ENCODE results near the gene EFCAB12.
"Not testable (repeated sequence)": the region's sequence is repeated elsewhere in the genome, so short reads cannot be mapped to it uniquely, and the experiment has no call there.

EFCAB12 gene

DNA sequence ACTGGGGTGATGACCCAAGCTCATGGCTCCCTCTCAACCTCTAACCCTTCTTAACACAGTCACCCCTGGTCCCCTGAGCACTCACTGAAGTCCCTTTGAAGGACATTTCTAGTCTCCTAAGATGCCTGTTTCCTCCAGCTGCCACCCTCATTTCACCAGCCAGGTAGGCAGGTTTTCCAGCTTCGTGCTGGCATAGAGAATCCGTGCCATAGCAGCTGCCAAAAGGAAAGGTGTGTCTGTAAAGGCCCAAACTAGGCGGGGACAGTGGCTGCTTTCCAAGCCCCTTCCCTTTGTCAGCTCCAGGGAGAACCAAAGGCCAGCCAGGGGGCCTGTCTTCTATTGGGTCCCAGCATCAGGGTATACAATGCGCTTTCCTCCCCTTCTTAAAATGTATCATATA is 36.9 kb downstream of the EFCAB12 start:
- DNase-seq = not testable (repeated sequence)

DNA sequence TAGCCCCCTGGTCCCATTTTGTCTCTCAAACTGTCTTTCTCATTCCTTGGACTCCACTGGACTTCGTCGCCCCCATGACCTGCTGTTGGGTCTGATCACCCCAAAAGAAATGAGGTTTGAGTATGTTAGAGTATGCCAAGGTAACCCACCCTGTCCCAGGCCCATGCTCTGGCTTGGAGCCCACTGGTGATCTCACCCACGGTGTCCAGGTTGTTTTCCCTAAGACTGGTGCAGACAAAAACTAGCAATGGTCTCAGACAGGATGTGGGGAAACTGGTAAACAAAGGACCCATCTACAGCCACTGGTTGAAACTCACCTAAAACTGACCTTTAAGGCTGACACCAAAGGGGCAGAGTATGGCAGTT is 38.9 kb downstream of the EFCAB12 start:
- DNase-seq = no peak

DNA sequence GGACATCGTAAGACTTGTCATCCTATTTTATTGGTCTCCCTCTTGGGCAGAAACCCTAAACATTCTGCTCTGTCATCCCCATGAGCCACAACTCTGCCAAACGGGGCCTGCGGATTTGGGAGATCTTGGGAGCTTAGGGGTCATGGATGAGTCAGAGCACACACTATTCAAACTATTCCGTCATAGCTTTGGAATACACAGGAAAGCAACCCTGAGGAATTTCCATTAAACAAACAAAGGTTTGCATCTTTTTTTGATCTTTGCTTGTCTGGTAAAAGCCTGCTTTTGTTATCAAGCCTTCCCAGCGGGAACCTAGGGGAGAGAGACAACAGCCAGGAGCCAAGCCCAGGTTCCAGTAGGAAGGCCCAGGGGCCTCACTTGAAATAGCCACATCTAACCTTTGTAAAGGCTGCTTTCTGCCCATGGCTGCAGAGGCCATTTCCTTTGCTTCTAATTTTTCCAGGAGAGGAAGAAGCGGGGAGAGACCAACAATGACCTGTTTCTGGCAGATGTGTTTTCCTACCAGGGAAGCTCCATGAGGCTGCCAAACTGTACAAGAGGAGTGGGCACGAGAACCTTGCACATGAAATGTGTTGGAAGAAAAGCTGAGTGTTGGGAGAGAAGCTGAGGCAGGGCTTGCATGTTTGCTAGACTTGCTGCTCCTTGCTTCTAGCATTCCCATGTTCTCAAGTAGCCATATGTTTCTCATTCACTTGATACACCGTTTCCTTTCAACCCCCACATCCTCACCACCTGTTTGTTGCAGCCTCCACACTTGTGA is 39.5 kb downstream of the EFCAB12 start:
- not testable (repeated sequence) for DNase-seq

DNA sequence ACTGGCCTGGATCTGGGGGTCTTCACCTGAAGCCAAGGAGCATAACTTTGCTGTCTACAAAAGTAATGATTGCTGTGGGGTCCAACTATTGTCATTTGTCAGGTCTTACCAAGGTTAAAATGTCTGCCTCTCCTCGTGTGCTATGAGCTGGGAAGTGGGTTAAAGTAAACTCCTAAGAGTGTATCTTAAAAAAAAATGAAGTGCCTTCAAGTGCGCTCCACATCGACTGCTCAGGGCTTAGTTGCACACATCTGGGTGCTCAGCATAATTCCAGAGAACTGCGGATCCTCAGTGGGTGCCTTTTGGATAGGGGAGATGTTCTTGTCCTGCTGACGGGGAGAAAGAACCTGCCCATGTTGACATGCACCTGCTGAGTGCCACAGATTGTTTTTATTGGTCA is 40.9 kb downstream of the EFCAB12 start:
- no peak for DNase-seq

DNA sequence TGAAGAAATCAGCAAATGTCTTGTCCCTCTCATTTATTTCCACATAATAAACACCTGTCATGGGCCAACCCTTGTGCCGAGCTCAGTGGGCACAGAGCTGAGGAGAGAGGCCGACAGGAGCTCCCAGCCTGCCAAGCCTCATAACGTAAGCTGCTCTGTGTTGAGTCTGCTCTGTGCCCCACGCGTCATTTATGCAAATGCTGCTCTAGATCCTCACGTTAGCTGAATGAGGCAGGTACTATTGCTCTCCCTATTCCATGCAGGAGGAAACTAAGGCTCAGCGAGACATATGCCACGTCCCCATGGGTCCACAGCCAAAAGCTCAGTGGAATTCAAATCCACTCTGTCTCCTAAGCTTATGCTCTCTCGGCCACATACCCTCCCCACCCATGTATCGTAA is 41.5 kb downstream of the EFCAB12 start:
- DNase-seq = no peak

DNA sequence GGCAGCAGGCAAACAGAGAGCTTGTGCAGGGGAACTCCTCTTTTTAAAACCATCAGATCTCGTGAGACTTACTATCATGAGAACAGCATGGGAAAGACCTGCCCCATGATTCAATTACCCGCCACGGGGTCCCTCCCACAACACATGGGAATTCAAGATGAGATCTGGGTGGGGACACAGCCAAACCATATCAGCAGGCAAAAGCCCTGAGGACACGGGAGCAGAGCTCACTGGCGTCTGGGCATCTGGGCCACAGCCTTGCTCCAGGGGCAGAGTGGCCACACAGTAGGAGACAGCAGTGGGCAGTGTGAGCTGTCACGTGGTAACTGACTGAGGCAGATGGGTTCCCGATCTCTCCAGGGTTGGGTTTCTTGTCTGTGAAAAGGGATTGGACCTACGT is 42.9 kb downstream of the EFCAB12 start:
- not testable (repeated sequence) for DNase-seq

DNA sequence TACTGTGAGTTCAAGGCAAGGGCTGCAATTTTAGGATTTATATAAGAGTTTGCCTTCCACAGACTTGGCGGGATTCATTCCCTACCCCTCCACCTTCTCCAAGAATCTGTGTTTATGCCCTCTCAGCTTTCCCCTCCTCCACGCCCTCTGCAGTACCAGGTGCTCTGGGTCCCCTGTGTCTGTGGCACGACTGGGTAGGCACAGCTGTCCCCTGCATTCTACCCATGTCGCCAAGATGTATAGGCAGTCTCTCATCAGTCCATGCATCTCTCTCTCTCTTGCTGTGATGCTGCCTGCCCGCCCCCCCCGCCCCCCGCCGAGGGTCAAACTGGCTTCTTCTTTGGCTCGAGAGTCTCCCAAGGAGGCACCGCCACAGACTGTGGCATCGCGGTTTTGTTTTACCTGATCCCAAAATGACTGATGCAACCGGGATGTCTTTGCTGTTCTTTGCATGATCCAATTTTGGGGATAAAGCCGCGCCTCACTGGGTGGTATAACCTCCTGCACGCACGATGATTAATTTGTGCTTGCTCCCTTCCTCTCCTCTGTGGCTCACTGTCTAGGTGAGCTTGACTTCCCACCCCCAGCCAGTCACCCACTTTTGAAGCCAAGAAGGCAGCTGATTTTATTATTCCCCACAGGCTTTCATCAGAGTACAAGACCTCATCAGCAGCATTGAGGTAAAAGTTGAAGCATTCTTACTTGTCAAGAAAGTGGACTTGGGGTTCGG is 43.7 kb downstream of the EFCAB12 start:
- no peak for DNase-seq

DNA sequence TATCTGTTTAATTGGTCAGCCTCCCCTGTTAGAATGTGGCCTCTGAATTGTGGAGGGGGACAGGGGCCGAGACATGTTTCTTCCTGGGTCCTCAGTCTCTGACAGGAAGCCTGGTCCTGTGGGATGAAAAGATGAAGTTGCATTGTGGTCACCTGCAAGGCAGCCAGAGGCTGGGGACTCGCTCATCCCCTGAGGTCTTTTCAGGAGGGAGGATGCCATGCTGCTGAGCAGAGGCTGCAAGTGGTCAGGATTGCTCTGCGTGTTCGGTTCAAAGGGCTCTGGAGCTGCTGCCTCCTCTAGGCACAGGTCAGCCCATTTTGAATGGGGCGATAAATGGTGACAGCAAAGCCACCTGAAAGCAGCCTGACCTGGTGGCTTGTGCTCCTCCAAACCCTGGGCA is 44.3 kb downstream of the EFCAB12 start:
- DNase-seq = not testable (repeated sequence)

DNA sequence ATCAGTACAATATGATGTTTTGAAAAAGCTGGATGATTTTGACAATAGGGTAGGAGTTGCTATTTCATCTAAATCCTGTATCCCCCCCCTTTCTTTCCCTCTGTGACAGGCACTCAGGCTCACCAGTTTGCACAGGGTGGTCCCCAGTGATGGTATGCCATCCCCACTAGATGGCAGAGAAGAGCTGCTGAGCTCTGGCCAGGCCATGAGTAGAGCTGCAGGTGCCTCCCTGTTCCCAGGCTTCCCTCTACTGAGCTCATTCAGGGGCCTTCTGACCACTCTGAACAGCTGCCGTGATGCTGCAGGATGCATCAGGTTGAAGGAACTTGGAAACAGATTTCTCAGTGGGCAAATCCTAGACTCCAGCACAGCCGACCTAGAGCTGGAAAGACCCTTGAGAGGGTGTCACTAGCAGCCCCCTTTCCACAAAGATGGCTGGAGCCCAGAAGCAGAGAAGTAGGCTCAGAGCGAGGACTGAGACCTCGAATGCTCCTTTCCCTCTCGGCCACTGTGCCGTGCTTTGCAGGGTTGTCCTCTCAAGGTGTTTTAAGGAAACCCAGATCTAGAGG is 45.1 kb downstream of the EFCAB12 start:
- peak; percentile 5 for DNase-seq

DNA sequence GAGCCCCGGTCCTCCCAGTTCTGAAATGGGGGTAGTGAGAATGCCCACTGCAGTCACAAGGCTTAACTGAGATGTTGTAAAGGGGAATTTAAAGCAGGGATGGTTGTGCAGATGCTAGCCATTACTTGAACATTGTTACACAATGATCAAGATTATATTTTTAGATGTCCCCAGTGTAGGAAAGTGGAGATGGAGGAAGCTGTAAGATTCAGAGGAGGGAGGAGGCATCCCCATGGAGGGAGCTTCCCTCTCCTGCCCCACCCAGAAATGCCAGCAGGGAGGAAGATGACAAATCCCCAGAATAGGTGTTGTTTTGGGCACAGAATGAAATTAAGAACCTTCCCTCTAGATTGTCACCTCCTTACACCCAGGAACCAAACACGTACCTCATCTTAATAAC is 46.1 kb downstream of the EFCAB12 start:
- no peak for DNase-seq

DNA sequence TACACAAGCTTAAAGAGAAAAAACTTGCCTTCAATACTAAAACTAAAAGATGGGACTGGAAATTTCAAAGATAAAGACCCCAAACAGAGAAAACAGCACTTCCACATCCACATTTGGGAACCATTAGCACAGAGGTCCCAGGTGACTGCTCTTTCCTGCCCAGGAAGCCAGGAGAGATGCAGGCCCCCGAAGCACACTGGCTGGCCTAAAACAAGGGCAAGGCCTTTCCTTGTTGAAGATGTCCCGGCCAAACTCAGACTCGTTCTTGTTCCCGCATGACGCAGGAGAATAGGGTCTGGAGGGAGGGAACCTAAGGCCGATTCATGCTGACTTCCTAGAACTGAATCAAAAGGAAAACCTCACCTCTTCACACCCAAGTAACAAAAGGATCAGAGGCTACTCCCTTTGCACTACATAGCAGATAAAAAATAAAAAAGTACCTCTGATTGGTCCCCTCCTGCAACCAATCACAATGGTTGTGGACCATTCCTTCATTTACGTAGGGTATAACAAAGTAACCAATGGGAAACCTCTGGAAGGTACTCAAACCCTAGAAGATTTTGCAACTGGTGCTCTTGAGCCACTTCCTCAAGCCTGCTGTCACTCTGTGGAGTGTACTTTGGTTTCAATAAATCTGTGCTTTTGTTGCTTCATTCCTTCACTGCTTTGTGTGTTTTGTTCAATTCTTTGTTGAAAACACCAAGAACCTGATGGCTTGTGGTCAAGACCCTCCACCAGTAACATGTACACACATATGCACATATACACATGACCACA is 48.7 kb downstream of the EFCAB12 start:
- DNase-seq = no peak

DNA sequence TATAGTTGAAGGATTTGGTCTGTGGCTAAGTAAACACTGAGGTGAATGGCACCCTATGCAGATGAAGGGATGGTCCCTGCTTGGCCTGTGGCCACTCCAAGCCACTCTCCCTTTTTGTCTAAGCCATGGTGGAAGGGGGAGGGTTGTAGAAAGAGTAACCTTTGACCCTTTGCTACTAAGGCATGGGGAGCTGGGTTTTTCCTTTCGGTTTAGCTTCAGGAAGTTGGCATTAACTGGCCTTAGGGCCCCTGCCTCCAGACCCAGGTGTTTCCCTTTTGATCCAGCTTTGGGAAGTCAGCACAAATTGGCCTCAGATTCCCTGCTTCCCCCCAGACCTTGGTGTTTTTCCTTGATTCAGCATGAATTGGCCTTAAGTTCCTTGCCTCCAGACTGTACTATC is 49.5 kb downstream of the EFCAB12 start:
- no peak for DNase-seq

DNA sequence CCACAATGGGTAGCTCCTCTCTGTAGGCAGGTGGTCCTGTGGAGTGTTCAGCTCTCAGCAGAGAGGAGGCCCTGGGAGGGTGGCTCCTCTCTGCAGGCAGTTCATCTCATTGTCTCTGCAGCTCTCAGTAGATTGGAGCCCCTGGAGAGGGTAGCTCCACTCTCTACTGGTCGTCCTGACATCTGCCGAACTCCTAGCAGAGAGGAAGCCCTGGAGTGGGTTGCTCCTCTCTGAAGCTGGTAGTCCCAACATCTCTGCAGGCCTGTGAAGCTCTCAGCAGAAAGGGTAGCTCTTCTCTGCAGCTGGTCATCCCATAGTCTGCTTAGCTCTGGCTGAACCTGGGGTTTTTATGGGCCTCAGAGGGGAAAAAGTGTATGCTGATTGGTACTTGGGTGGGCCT is 50.8 kb downstream of the EFCAB12 start:
- no peak for DNase-seq

DNA sequence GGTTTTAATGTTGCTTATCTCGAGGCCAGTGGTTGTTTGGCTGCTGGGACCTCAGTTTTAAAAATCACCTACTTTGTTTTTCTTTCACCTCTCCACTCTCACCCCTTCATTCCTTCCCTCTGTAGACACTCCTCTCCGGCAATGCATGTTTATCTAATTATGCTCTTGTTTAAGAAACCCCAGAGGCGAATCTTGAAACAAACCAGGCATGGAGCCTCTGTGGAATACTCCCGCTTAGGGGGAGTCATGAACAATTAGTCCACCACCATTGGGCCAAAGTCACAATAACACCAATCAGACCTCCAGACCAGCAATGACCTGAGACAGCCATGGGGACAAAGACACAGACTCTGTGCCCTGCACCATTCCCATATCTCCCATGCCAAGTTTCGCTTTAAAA is 53.3 kb downstream of the EFCAB12 start:
- DNase-seq = no peak

DNA sequence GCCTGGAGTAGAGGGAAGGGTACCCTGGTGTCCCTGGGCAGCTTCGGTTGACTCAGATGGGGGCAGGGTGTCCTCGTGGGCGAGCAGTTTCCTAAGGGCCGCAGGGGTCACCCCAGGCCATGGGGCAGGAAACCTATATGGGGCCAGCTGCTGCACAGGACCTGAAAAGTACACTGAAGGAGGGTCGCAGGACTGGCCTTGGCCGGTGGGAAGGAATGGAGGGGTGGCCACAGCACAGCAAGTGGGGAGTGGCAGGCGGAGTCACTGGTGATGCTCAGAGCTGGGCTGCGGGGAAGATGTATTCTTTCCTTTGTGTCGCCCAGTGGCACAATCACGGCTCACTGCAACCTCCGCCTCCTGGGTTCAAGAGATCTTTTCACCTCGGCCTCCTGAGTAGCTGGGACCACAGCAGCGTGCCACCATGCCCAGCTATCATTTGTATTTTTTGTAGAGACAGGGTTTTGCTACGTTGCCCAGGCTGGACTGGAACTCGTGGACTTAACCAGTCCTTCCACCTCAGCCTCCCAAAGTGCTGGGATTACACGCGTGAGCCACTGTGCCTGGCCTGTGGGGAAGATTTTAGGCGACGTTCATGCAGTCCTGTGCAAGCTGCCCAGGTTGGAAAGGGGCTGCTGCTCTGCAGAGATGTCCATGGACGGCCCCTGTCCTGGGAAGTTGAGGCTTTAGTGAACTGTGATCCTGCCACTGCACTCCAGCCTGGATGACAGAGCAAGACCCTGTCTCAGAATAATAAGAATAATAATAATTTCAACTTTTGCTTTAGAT is 57.2 kb downstream of the EFCAB12 start:
- no peak for DNase-seq

DNA sequence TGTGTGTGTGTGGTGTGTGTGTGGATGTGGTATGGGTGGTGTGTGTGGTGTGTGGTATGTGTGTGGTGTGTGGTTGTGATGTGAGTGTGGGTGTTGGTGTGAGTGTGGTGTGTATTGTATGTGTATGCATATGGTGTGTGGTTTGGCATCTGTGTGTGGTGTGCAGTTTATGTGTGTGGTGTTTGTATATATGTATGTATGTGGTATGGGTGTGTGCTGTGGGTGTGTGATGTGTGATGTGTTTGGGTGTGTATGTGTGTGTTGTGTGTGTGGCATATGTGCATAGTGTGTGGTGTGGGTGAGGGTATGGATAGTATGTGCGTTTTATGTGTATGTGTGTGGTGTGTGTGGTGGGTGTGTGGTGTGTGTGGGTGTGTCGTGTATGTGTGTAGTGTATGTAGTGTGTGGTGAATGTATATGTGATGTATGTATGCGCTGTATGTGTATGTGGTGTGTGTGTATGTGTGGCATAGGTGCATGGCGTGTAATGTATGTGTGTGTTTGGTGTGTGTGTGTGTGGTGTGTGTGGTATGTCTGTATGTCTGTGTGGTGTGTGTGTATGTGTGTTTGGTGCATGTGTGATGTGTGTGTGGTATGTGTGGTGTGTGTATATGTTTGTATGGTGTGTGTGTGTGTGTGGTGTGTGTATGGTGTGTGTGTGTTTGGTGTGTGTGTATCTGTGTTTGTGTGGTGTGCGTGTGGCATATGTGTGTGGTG is 58.0 kb downstream of the EFCAB12 start:
- no peak for DNase-seq

DNA sequence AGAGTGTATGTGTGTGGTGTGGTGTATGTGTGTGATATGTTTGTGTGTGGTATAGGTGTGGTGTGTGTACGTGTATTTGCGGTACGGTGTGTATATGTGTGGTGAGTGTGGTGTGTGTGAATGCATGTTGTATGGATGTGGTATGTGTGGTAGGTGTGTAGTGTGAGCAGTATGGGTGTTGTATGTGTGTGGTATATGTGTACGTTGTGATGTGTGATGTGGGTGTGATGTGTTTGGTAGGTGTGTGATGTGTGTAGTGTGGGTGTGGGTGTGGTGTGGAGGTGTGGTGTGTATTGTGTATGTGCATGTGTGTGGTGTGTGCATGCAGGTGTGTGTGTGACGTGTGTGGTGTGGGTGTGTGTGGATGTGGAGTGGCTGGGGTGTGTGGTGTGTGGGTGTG is 58.7 kb downstream of the EFCAB12 start:
- no peak for DNase-seq

DNA sequence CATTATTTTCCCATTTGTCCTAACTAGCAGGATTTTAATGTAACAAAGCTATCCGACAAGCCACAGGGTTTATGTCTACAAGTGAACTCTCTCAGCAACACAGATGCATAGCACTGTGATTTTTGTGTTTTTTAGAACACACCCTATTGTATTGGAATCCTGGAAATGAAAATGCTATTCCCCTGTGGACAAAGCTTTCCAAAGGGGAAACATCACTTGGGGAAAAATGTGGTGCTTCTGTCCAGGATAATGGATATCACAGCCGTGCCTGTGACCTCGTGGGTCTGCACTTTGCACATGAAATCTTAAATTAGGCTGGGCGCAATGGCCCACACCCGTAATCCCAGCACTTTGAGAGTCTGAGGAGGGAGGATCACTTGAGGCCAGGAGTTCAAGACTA is 60.6 kb downstream of the EFCAB12 start:
- no peak for DNase-seq

DNA sequence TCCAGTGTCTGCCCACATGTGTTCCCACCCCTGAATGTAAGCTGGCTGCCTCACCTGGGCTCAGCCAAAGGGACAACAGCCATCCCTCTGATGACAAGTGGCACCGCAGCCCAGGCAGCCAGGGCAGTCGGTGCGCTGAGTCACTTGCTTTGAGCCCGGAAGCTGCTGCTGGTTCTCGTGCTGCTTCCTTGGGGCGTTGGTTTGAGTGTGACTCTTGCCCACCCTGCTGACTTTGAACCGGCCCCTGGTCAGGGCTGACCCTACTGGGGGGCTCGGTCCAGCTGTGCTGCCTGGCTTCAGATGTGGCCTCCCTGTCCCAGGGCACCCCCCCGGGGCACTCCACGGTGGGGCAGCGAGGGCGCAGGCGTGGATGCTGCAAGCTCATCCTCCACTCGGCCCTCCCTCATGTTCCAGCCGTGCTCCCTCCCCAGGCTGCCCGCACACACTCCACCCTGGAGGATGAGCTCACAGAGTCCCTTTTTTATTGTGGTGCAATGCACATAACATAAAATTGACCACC is 62.1 kb downstream of the EFCAB12 start:
- no peak for DNase-seq

DNA sequence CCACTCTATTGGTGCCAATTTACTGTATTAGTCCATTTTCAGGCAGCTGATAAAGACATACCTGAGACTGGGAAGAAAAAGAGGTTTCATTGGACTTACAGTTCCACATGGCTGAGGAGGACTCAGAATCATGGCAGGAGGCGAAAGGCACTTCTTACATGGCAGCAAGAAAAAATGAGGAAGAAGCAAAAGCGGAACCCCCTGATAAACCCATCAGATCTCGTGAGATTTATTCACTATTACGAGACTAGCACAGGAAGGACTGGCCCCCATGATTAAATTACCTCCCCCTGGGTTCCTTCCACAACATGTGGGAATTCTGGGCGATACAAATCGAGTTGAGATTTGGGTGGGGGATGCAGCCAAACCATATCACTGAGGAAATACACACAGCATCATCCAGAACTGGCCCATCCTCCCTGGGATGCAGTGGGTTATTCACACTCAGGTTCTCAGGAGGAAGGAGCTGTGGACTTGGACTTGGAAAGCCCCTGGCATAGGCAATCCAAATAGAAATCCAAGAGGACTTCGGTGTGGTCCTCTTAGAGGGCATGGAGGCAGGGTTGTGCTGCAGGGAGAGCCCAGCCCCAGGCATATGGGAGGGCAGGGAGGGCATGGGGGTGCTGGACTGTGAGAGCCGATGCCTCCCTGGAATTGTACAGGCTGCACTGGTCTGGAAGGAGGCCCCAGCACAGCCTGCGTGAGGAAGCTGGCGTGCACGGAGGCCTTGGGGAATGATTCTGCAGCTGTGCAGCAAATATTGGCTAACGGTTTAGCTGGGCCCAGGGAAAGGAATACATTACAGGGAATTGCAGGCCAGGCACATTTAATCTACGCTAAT is 62.9 kb downstream of the EFCAB12 start:
- DNase-seq = no peak

DNA sequence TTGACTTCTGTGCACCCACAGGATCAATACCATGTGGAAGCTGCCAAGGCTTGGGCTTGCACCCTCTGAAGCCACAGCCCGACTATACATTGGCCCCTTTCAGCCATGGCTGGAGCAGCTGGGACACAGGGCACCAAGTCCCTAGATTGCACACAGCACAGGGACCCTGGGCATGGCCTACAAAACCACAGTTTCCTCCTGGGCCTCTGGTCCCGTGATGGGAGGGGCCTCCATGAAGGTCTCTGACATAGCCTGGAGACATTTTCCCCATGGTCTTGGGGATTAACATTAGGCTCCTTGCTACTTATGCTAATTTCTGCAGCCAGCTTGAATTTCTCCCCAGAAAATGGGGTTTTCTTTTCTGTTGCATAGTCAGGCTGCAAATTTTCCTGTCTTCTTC is 63.6 kb downstream of the EFCAB12 start:
- DNase-seq = not testable (repeated sequence)

Data from activated effector memory CD4-positive, alpha-beta T cell treated with Interleukin-2 at 50 U/mL for 16 hours (primary cell).